Measurements from ENCODE around the gene BCAS2.

BCAS2 gene

DNA sequence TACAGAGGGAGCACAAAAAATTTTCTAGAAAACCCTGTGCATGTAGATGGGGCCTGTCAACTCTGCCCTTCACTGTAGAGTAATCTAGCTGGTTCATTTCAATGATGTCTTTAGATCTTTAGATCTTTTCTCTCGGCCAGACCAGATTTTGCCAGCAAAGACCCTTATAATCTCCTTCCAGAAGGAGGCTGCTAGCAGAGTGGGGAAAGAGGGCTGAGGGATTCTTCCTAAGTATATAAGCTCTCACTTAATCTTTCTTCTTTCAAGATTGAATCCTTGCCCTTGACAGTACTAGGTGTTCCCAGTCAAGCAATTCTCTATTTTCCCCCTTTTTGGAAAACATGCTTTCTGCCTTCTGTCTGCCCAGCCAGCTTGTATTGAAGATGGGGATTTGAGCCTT is 34.3 kb downstream of the BCAS2 start:
- DNase-seq (ENCODE audit: low read depth, low spot score) = no peak
- H3K27me3 ChIP-seq (ENCODE audit: insufficient read depth, insufficient read length) = no peaks in the 10 kb centered on the region
- H3K9ac ChIP-seq (ENCODE audit: insufficient read length, low read depth) = no peak overlapping the region
- no peaks in the 10 kb centered on the region for H3K4me1 ChIP-seq (ENCODE audit: insufficient read depth, insufficient read length)
- TF ChIP-seq ZNF274 (IDR thresholded peaks at IDR 0.05; ENCODE audit: low read depth, low read length) (no peak), SUZ12 (IDR thresholded peaks at IDR 0.05; ENCODE audit: extremely low read depth, insufficient read depth, insufficient read length) (no peak), YY1 (IDR thresholded peaks at IDR 0.05; ENCODE audit: insufficient read depth, insufficient read length) (no peak)
- no peak overlapping the region for H3K4me3 ChIP-seq (ENCODE audit: insufficient read length, low read depth)
- H3K36me3 ChIP-seq (ENCODE audit: insufficient read depth, insufficient read length, low read length) = no peaks in the 10 kb centered on the region
- H3K9me3 ChIP-seq (ENCODE audit: insufficient read depth, low read length) = no peaks in the 10 kb centered on the region

DNA sequence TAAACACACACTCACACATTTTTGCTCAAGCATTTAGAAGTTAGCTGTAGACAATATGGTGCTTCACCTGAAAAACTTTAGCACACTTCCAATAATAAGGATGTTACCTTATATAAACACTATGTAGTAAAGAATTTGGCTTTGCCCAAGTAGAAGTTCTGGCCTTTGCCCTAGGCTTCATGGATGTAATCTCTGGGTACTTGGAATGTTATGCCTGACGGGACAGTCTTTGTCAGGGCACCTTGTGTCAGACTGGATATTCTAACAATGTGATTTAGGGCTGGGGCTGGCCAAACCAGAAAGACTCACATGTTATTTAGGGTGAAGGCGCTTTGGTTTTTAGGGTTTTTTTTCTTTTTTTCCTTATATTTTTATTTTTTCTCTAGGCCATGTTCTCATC is 35.6 kb downstream of the BCAS2 start:
- H3K4me1 ChIP-seq (ENCODE audit: insufficient read depth, insufficient read length) = no peaks in the 10 kb centered on the region
- H3K9me3 ChIP-seq (ENCODE audit: insufficient read depth, low read length) = no peaks in the 10 kb centered on the region
- no peak for DNase-seq (ENCODE audit: low read depth, low spot score)
- no peaks in the 10 kb centered on the region for H3K27me3 ChIP-seq (ENCODE audit: insufficient read depth, insufficient read length)
- no peak overlapping the region for H3K9ac ChIP-seq (ENCODE audit: insufficient read length, low read depth)
- no peak for TF ChIP-seq SUZ12 (IDR thresholded peaks at IDR 0.05; ENCODE audit: extremely low read depth, insufficient read depth, insufficient read length)
- TF ChIP-seq ZNF274 (IDR thresholded peaks at IDR 0.05; ENCODE audit: low read depth, low read length) = no peak
- no peak for TF ChIP-seq YY1 (IDR thresholded peaks at IDR 0.05; ENCODE audit: insufficient read depth, insufficient read length)
- no peaks in the 10 kb centered on the region for H3K36me3 ChIP-seq (ENCODE audit: insufficient read depth, insufficient read length, low read length)
- H3K4me3 ChIP-seq (ENCODE audit: insufficient read length, low read depth) = no peak overlapping the region

DNA sequence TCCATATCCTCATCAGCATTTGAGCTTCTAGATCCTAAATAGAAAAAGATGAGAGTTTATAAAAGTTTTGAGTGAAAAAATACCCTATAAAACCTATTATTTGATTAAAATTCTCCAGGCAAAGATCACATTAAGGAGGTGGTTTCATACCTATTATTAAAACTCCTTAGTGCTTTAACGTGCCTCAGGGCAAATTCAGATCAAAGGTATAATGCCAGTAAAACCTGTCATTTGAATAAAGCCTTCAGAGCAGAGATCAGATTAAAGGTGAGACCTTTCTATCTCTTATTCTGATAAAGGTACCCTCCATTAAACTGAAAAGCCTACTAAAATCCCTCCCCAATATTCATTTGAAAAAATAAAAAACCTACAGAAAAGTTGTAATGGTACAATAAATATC is 36.1 kb downstream of the BCAS2 start:
- Histone ChIP-seq H3K4me1 (ENCODE audit: insufficient read depth, insufficient read length) (no peaks in the 10 kb centered on the region), H3K36me3 (ENCODE audit: insufficient read depth, insufficient read length, low read length) (no peaks in the 10 kb centered on the region), H3K9ac (ENCODE audit: insufficient read length, low read depth) (no peak overlapping the region), H3K9me3 (ENCODE audit: insufficient read depth, low read length) (no peaks in the 10 kb centered on the region), H3K27me3 (ENCODE audit: insufficient read depth, insufficient read length) (no peaks in the 10 kb centered on the region), H3K4me3 (ENCODE audit: insufficient read length, low read depth) (no peak overlapping the region)
- DNase-seq (ENCODE audit: low read depth, low spot score) = no peak
- no peak for TF ChIP-seq ZNF274 (IDR thresholded peaks at IDR 0.05; ENCODE audit: low read depth, low read length)
- TF ChIP-seq YY1 (IDR thresholded peaks at IDR 0.05; ENCODE audit: insufficient read depth, insufficient read length) = no peak
- TF ChIP-seq SUZ12 (IDR thresholded peaks at IDR 0.05; ENCODE audit: extremely low read depth, insufficient read depth, insufficient read length) = no peak

DNA sequence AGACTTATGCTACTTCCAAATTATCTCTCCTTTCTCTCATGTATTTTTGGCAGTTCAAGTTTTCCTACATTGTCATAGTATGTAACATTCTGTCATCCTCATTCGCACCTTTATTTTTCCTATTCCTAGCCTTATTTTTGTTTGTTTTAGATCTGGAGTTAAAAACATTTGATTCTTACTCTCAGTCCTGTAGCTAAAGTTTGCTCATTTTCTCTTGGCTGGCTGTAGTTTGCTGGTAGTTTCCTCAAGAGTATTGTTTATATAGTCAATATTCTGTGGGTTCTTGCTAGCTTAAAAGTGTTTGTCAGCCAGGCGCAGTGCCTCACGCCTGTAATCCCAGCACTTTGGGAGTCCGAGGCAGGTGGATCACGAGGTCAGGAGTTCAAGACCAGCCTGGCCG is 40.6 kb downstream of the BCAS2 start:
- no peaks in the 10 kb centered on the region for H3K9me3 ChIP-seq (ENCODE audit: insufficient read depth, low read length)
- H3K27me3 ChIP-seq (ENCODE audit: insufficient read depth, insufficient read length) = no peaks in the 10 kb centered on the region
- H3K36me3 ChIP-seq (ENCODE audit: insufficient read depth, insufficient read length, low read length) = no peaks in the 10 kb centered on the region
- DNase-seq (ENCODE audit: low read depth, low spot score) = no peak
- TF ChIP-seq SUZ12 (IDR thresholded peaks at IDR 0.05; ENCODE audit: extremely low read depth, insufficient read depth, insufficient read length) (no peak), ZNF274 (IDR thresholded peaks at IDR 0.05; ENCODE audit: low read depth, low read length) (no peak), YY1 (IDR thresholded peaks at IDR 0.05; ENCODE audit: insufficient read depth, insufficient read length) (no peak)
- no peak overlapping the region for H3K4me3 ChIP-seq (ENCODE audit: insufficient read length, low read depth)
- no peaks in the 10 kb centered on the region for H3K4me1 ChIP-seq (ENCODE audit: insufficient read depth, insufficient read length)
- H3K9ac ChIP-seq (ENCODE audit: insufficient read length, low read depth) = no peak overlapping the region

DNA sequence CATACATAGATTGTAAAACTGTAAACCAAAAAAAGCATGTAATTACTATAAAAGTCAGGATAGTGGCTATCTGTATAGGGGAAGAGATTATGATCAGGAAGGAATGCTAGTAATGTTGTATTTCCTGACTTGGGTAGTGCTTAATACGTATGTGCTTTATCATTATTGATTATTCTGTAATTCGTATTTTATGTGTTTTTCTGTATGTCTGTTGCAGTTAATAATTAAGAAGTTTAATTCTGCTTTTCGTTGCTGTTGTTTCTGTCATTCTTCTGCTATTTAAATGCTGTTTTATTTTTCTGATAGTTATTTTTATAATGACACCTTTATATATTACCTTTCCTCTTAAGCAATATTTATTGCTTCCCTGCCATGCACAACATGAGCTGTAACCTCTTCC is 41.1 kb downstream of the BCAS2 start:
- Histone ChIP-seq H3K9ac (ENCODE audit: insufficient read length, low read depth) (no peak overlapping the region), H3K27me3 (ENCODE audit: insufficient read depth, insufficient read length) (no peaks in the 10 kb centered on the region), H3K4me3 (ENCODE audit: insufficient read length, low read depth) (no peak overlapping the region), H3K36me3 (ENCODE audit: insufficient read depth, insufficient read length, low read length) (no peaks in the 10 kb centered on the region), H3K4me1 (ENCODE audit: insufficient read depth, insufficient read length) (no peaks in the 10 kb centered on the region), H3K9me3 (ENCODE audit: insufficient read depth, low read length) (no peaks in the 10 kb centered on the region)
- TF ChIP-seq SUZ12 (IDR thresholded peaks at IDR 0.05; ENCODE audit: extremely low read depth, insufficient read depth, insufficient read length) (no peak), YY1 (IDR thresholded peaks at IDR 0.05; ENCODE audit: insufficient read depth, insufficient read length) (no peak)
- no peak for DNase-seq (ENCODE audit: low read depth, low spot score)

DNA sequence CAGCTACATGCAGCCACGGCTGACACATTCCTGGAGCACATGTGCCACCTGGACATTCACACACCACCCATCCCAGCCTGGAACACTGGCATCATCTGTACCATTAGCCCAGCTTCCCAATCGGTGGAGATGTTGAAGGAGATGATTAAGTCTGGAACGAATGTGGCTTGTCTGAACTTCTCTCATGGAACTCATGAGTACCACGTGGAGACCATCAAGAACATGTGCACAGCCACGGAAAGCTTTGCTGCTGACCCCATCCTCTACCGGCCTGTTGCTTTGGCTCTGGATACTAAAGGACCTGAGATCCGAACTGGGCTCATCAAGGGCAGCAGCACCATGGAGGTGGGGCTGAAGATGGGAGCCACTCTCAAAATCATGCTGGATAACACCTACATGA is 45.4 kb downstream of the BCAS2 start:
- no peak for DNase-seq (ENCODE audit: low read depth, low spot score)
- no peaks in the 10 kb centered on the region for H3K27me3 ChIP-seq (ENCODE audit: insufficient read depth, insufficient read length)
- H3K36me3 ChIP-seq (ENCODE audit: insufficient read depth, insufficient read length, low read length) = no peaks in the 10 kb centered on the region
- no peaks in the 10 kb centered on the region for H3K9me3 ChIP-seq (ENCODE audit: insufficient read depth, low read length)
- no peak for TF ChIP-seq ZNF274 (IDR thresholded peaks at IDR 0.05; ENCODE audit: low read depth, low read length)
- no peak for TF ChIP-seq SUZ12 (IDR thresholded peaks at IDR 0.05; ENCODE audit: extremely low read depth, insufficient read depth, insufficient read length)
- TF ChIP-seq YY1 (IDR thresholded peaks at IDR 0.05; ENCODE audit: insufficient read depth, insufficient read length) = no peak
- no peaks in the 10 kb centered on the region for H3K4me1 ChIP-seq (ENCODE audit: insufficient read depth, insufficient read length)
- no peak overlapping the region for H3K4me3 ChIP-seq (ENCODE audit: insufficient read length, low read depth)
- H3K9ac ChIP-seq (ENCODE audit: insufficient read length, low read depth) = no peak overlapping the region

DNA sequence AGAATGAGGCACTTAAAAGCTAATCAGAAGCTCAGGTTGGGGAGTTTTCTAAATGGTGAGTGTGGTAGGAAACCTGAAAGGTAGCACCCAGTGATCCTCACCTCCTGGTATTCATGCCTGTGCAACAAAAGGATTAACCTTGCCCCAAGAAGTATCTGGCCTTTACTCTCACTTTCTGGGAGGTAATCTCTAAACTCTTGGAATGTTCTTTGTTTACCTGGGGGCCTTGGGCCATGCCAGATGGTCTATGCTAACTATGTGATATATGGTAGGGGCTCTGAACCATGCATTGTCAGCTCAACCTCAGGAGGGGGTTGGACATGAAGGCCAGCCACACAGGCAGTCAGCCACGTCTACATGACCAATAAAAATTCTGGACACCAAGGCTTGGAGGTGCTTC is 46.0 kb downstream of the BCAS2 start:
- Histone ChIP-seq H3K9me3 (ENCODE audit: insufficient read depth, low read length) (no peaks in the 10 kb centered on the region), H3K36me3 (ENCODE audit: insufficient read depth, insufficient read length, low read length) (no peaks in the 10 kb centered on the region), H3K4me3 (ENCODE audit: insufficient read length, low read depth) (no peak overlapping the region), H3K27me3 (ENCODE audit: insufficient read depth, insufficient read length) (no peaks in the 10 kb centered on the region), H3K9ac (ENCODE audit: insufficient read length, low read depth) (no peak overlapping the region), H3K4me1 (ENCODE audit: insufficient read depth, insufficient read length) (no peaks in the 10 kb centered on the region)
- TF ChIP-seq ZNF274 (IDR thresholded peaks at IDR 0.05; ENCODE audit: low read depth, low read length) (no peak), SUZ12 (IDR thresholded peaks at IDR 0.05; ENCODE audit: extremely low read depth, insufficient read depth, insufficient read length) (no peak), YY1 (IDR thresholded peaks at IDR 0.05; ENCODE audit: insufficient read depth, insufficient read length) (no peak)
- DNase-seq (ENCODE audit: low read depth, low spot score) = no peak

DNA sequence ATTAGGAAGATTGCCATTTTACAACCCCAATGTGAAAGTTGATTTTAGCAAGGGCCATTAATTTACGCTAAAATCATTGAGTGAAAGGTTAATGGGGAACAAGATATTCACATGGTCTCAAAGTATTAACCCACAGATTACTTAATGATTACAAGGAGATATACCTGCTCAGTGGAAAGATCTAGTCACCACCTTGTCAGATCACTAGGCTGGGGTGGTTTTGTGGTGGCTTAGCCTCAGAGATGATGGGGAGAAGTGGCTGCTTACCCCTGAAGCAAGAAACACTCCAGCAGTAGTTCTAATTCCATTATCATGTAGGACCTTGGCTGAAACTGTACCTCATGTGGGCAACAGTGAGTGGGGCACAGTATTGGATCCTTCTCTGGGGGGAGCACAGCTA is 50.3 kb downstream of the BCAS2 start:
- Histone ChIP-seq H3K27me3 (ENCODE audit: insufficient read depth, insufficient read length) (no peaks in the 10 kb centered on the region), H3K4me3 (ENCODE audit: insufficient read length, low read depth) (no peak overlapping the region), H3K9me3 (ENCODE audit: insufficient read depth, low read length) (no peaks in the 10 kb centered on the region), H3K9ac (ENCODE audit: insufficient read length, low read depth) (no peak overlapping the region), H3K4me1 (ENCODE audit: insufficient read depth, insufficient read length) (no peaks in the 10 kb centered on the region), H3K36me3 (ENCODE audit: insufficient read depth, insufficient read length, low read length) (no peaks in the 10 kb centered on the region)
- TF ChIP-seq YY1 (IDR thresholded peaks at IDR 0.05; ENCODE audit: insufficient read depth, insufficient read length) (no peak), ZNF274 (IDR thresholded peaks at IDR 0.05; ENCODE audit: low read depth, low read length) (no peak)
- no peak for DNase-seq (ENCODE audit: low read depth, low spot score)
